ENCODE results near the gene GDPD5.

Gene GDPD5

DNA sequence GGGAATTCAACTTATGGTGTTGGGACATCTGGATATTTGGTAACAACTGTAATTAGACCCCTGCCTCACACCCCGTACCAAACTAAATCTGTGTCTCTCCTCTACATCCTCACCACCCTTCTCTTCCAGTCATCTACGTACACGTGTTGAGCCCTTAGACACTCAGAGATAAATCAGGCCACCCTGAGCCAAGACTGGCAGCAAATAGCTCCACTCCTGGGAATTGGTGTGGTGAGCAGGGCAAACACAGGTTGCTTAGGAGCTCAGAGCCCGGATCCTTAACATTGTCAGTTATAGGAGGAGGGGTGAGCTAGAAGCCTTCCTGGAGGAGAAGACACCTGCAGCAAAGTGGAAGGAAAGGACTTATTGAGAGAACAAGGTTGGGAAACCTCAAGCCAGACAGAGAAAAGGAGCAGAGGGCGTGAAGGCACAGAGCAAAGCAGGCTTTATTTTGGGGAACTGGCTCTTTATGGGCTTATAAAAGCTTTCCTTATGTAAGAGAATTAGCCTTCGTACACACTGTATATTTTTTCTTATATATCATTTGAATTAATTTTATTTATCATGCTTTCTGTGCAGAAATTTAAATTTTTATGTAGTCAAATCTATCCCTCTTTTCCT, 55.8 kb downstream of the GDPD5 start:
- H3K4me2 ChIP-seq (ENCODE audit: low read depth, low read length, poor library complexity, severe bottlenecking), result no peak overlapping the region
- H3K79me2 ChIP-seq (ENCODE audit: insufficient read depth, low read length), result no peaks in the 10 kb centered on the region

GRCh38 chr11:75468534-75469340, 57.0 kb downstream of the GDPD5 start:
- no peaks in the 10 kb centered on the region for H3K9me3 ChIP-seq (ENCODE audit: insufficient read depth, low read length)
- H4K20me1 ChIP-seq (ENCODE audit: low read depth, low read length), result no peaks in the 10 kb centered on the region
- TF ChIP-seq EZH2phosphoT487 (conservative IDR thresholded peaks at IDR 0.05; ENCODE audit: low read length), result no peak
- H2AFZ ChIP-seq (ENCODE audit: low read depth, low read length, severe bottlenecking), result no peak overlapping the region
- no peak overlapping the region for H3K27ac ChIP-seq (ENCODE audit: low read depth, low read length)
- H3K9me2 ChIP-seq (replicated peaks; ENCODE audit: insufficient read depth, low read length), result no peaks in the 10 kb centered on the region
- H3K27me3 ChIP-seq (ENCODE audit: low read length), result no peaks in the 10 kb centered on the region
- H3F3A ChIP-seq (ENCODE audit: insufficient read depth), result no peaks in the 10 kb centered on the region
- H3K79me2 ChIP-seq (ENCODE audit: insufficient read depth, low read length), result no peaks in the 10 kb centered on the region
- H3K9ac ChIP-seq (ENCODE audit: low read length), result no peak overlapping the region
- no peak overlapping the region for H3K4me2 ChIP-seq (ENCODE audit: low read depth, low read length, poor library complexity, severe bottlenecking)
- H3K4me3 ChIP-seq (ENCODE audit: insufficient read depth, low read length, poor library complexity, severe bottlenecking), result no peak overlapping the region
- no peaks in the 10 kb centered on the region for H3K36me3 ChIP-seq (ENCODE audit: low read length)

More for the DNA sequence above, 55.8 kb downstream of the GDPD5 start:
- no peak overlapping the region for H2AFZ ChIP-seq (ENCODE audit: low read depth, low read length, severe bottlenecking)
- H3K9me2 ChIP-seq (replicated peaks; ENCODE audit: insufficient read depth, low read length), result no peaks in the 10 kb centered on the region
- no peaks in the 10 kb centered on the region for H4K20me1 ChIP-seq (ENCODE audit: low read depth, low read length)
- no peaks in the 10 kb centered on the region for H3K36me3 ChIP-seq (ENCODE audit: low read length)
- no peaks in the 10 kb centered on the region for H3K27me3 ChIP-seq (ENCODE audit: low read length)
- H3K27ac ChIP-seq (ENCODE audit: low read depth, low read length), result no peak overlapping the region
- TF ChIP-seq, protein P1, sequence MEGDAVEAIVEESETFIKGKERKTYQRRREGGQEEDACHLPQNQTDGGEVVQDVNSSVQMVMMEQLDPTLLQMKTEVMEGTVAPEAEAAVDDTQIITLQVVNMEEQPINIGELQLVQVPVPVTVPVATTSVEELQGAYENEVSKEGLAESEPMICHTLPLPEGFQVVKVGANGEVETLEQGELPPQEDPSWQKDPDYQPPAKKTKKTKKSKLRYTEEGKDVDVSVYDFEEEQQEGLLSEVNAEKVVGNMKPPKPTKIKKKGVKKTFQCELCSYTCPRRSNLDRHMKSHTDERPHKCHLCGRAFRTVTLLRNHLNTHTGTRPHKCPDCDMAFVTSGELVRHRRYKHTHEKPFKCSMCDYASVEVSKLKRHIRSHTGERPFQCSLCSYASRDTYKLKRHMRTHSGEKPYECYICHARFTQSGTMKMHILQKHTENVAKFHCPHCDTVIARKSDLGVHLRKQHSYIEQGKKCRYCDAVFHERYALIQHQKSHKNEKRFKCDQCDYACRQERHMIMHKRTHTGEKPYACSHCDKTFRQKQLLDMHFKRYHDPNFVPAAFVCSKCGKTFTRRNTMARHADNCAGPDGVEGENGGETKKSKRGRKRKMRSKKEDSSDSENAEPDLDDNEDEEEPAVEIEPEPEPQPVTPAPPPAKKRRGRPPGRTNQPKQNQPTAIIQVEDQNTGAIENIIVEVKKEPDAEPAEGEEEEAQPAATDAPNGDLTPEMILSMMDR (IDR thresholded peaks at IDR 0.05; ENCODE audit: insufficient read depth, low read length, poor library complexity, severe bottlenecking), result no peak
- TF ChIP-seq EZH2phosphoT487 (conservative IDR thresholded peaks at IDR 0.05; ENCODE audit: low read length), result no peak
- no peak overlapping the region for H3K4me3 ChIP-seq (ENCODE audit: insufficient read depth, low read length, poor library complexity, severe bottlenecking)
- H3K9me3 ChIP-seq (ENCODE audit: insufficient read depth, low read length), result no peaks in the 10 kb centered on the region
- H3F3A ChIP-seq (ENCODE audit: insufficient read depth), result no peaks in the 10 kb centered on the region
- no peak overlapping the region for H3K9ac ChIP-seq (ENCODE audit: low read length)

DNA sequence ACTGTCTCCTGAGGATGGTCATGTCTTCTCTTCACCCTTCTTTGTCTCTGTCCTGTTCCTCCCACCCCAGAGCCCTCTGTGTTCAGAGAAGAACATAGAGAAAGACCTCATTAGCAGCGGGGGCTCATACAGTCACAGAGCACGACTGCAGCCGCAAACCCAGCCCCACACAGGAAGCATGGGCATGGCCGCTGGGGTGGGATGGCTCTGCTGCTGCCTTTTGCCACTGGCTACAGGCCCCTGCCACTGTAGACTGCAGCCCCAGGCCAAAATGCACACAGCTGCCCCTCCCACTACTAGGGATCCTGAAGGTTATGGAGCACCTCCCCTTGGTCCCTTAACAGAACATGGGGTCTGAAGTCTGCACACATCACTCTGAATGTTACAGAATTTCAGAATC, 57.9 kb downstream of the GDPD5 start:
- no peak for TF ChIP-seq EZH2phosphoT487 (conservative IDR thresholded peaks at IDR 0.05; ENCODE audit: low read length)
- TF ChIP-seq, protein P1 (IDR thresholded peaks at IDR 0.05; ENCODE audit: insufficient read depth, low read length, poor library complexity, severe bottlenecking), result no peak
- Histone ChIP-seq H3K9me2 (replicated peaks; ENCODE audit: insufficient read depth, low read length) (no peaks in the 10 kb centered on the region), H3K36me3 (ENCODE audit: low read length) (no peaks in the 10 kb centered on the region), H3K9ac (ENCODE audit: low read length) (no peak overlapping the region), H4K20me1 (ENCODE audit: low read depth, low read length) (no peaks in the 10 kb centered on the region), H3K27ac (ENCODE audit: low read depth, low read length) (no peak overlapping the region), H3K27me3 (ENCODE audit: low read length) (no peaks in the 10 kb centered on the region), H3K4me3 (ENCODE audit: insufficient read depth, low read length, poor library complexity, severe bottlenecking) (no peak overlapping the region), H3K4me2 (ENCODE audit: low read depth, low read length, poor library complexity, severe bottlenecking) (no peak overlapping the region), H3K9me3 (ENCODE audit: insufficient read depth, low read length) (no peaks in the 10 kb centered on the region), H2AFZ (ENCODE audit: low read depth, low read length, severe bottlenecking) (no peak overlapping the region), H3K79me2 (ENCODE audit: insufficient read depth, low read length) (no peaks in the 10 kb centered on the region), H3F3A (ENCODE audit: insufficient read depth) (no peaks in the 10 kb centered on the region)

- TF ChIP-seq, protein P1 (IDR thresholded peaks at IDR 0.05; ENCODE audit: insufficient read depth, low read length, poor library complexity, severe bottlenecking), result no peak
- no peak for TF ChIP-seq EZH2phosphoT487 (conservative IDR thresholded peaks at IDR 0.05; ENCODE audit: low read length)
- no peak overlapping the region for H3K4me3 ChIP-seq (ENCODE audit: insufficient read depth, low read length, poor library complexity, severe bottlenecking)
- no peaks in the 10 kb centered on the region for H3K9me2 ChIP-seq (replicated peaks; ENCODE audit: insufficient read depth, low read length)
- H2AFZ ChIP-seq (ENCODE audit: low read depth, low read length, severe bottlenecking), result no peak overlapping the region
- H3K4me2 ChIP-seq (ENCODE audit: low read depth, low read length, poor library complexity, severe bottlenecking), result no peak overlapping the region
- H3K9ac ChIP-seq (ENCODE audit: low read length), result no peak overlapping the region
- no peaks in the 10 kb centered on the region for H3K9me3 ChIP-seq (ENCODE audit: insufficient read depth, low read length)
- H3K27me3 ChIP-seq (ENCODE audit: low read length), result no peaks in the 10 kb centered on the region
- H3K36me3 ChIP-seq (ENCODE audit: low read length), result no peaks in the 10 kb centered on the region
- H4K20me1 ChIP-seq (ENCODE audit: low read depth, low read length), result no peaks in the 10 kb centered on the region
- no peak overlapping the region for H3K27ac ChIP-seq (ENCODE audit: low read depth, low read length)
- no peaks in the 10 kb centered on the region for H3K79me2 ChIP-seq (ENCODE audit: insufficient read depth, low read length)
- H3F3A ChIP-seq (ENCODE audit: insufficient read depth), result no peaks in the 10 kb centered on the region
Measured at GRCh38 chr11:75467311-75467710, 58.4 kb downstream of the GDPD5 start.
